H7 (cell line): Measurements from ENCODE around the gene BHLHE23. TPM values are rescaled to one million over a fixed set of nuclear protein-coding genes. Genes with fewer than 3 reads are reported as not detected.

ENCODE experiments used
- DNase-seq: peaks from one replicate; pipeline ENCODE4 v3.0.0; 2012
- H3K27me3 ChIP-seq: 2 replicates; pipeline ENCODE4 v1.6.0; 2011; ENCODE audit warnings: mild to moderate bottlenecking, low read length; ENCODE audit not compliant: control insufficient read depth, insufficient read depth
- H3K36me3 ChIP-seq: replicated peaks from 2 replicates; pipeline ENCODE4 v1.5.1; 2011; ENCODE audit warnings: low read length; ENCODE audit not compliant: control insufficient read depth, insufficient read depth
- H3K4me3 ChIP-seq: 2 replicates; pipeline ENCODE4 v1.5.1; 2011; ENCODE audit warnings: low read depth, mild to moderate bottlenecking, control low read depth, low read length, moderate library complexity; ENCODE audit not compliant: insufficient read depth
- total RNA-seq: library from RNA; depleted of rRNA; stranded (reverse); fragments of >200 nt; shearing (Covaris generic); gene quantifications from 2 replicates; pipeline ENCODE4 v1.2.3, GENCODE V29; 2014

The BHLHE23 gene
- total RNA-seq, 1 experiment from 2014 or later, result 2.1 TPM

GRCh38 chr20:63033794-63034709, 27.3 kb upstream of the BHLHE23 start:
- Histone ChIP-seq H3K4me3 (no peak overlapping the region), H3K36me3 (no peaks in the 10 kb centered on the region), H3K27me3 (peaks cover 12% of the 10 kb centered on the region)
- peak; percentile 72 for DNase-seq

DNA sequence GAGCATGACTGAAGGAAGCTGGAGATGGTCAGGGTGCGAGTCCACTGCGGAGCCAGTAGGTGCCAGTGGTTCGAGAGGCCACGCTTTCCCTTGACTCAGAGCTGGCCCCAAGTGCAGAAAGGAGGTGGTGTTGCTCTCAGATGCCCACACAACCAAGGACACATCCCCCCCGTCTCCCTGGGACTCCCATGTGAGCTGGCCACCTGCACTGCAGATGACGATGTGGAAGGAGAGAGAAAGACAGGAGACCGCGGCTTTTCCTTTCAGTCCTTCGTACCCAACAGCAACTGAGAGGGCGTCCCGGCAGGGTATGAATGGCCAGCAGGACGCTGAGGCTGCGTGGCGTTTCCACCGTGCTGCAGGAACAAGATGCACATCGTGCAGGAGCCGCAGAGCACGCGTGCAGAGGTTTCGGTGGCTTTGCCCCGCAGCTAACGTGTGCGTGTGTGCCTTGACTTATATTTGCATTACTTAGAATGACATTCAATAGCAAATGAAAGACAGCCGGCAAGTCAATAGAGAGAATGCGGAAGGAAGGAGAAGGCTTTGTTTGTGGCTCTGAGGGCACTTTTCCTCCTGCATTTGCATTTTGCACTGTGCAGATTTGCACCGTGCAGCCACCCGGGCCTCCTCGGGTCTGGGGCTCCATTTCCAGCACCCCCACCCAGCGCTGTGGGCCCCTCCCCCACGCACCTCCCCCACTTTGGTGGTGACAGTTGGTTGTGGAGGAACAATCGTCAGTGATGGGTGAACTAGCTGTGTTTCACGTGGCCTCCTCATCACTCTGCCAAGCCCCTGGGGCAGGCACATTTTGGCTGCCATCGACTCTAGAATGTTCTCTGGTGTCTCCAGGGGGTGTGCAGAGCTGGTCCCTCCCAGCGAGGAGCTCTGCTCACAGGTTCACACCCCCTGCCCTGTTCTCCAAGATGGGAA, 26.4 kb upstream of the BHLHE23 start:
- Histone ChIP-seq H3K27me3 (peaks cover 12% of the 10 kb centered on the region), H3K36me3 (no peaks in the 10 kb centered on the region), H3K4me3 (no peak overlapping the region)
- peak; percentile 85 for DNase-seq

DNA sequence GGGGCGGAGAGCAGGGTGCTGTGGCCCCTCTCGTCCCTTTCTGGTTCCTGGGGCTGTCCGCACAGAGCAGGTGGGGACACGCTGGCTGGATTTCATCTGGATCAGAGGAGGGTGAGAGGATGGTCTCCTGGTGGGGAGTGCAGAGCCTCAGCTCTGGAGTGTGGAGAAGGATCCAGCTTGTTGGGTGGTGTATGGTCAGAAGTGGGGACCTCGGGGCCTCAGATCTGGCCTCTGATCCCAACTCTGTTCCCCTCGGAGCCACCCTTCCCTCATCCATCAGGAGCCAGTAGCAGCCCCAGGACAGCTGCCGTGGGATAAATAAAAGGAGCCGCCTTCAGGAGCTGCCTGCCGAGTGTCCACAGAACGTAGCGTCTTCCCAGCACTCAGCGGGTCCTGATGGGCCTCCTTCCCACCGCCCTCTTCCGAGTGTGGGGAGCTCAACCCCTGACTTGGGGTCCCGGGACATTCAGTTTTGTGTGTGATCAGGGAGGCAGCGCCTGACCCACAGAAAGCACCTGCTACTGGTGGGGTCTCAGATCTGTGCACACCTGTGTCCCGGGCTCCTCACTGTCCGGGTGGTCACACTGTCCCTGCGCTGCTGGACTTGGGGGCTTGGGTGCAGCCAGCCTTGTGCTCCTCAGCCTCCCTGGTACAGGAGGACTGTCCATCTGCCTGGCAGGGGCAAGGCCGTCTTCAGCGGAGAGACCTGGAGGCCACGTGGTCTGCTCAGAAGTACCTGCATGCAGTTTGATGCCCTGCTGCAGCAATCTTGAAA, 25.4 kb upstream of the BHLHE23 start:
- H3K4me3 ChIP-seq, result no peak overlapping the region
- peak; percentile 64 for DNase-seq
- H3K36me3 ChIP-seq, result no peaks in the 10 kb centered on the region
- H3K27me3 ChIP-seq, result peaks cover 12% of the 10 kb centered on the region

- peaks cover 12% of the 10 kb centered on the region for H3K27me3 ChIP-seq
- DNase-seq, result peak; percentile 63
Observed at GRCh38 chr20:63031251-63032014, 24.7 kb upstream of the BHLHE23 start.

GRCh38 chr20:63029358-63030121, 22.8 kb upstream of the BHLHE23 start:
- H3K4me3 ChIP-seq, result no peak overlapping the region
- no peaks in the 10 kb centered on the region for H3K36me3 ChIP-seq
- DNase-seq, result peak; percentile 88
- H3K27me3 ChIP-seq, result peaks cover 9% of the 10 kb centered on the region

More at GRCh38 chr20:63031251-63032014, 24.7 kb upstream of the BHLHE23 start:
- Histone ChIP-seq H3K4me3 (no peak overlapping the region), H3K36me3 (no peaks in the 10 kb centered on the region)

DNA sequence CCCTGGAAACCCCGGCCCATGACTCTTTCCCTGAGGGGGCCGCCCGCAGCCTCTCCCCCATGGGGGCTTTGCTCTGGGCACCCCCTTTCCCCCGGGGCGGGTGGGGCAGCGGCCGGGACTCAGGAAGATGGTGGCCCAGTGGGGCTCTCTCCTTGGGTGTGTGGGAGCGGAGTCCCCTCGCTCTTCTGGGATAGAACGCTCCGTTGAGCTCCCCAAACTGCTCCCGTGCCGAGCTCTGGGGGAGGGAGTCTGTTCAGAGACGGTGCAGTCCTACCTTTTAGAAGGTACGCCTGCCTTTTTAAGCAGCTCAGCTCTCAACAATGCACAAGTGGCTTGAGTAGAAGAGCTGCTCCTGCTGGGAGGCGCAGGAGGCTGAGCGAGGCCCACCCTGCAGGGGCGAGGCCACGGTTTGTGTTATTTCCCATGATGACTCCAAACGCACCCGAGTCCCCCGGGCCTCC, 21.7 kb upstream of the BHLHE23 start:
- Histone ChIP-seq H3K27me3 (peaks cover 9% of the 10 kb centered on the region), H3K4me3 (peak overlapping the region; percentile 22; the same call in 1 of the 2 replicates), H3K36me3 (no peaks in the 10 kb centered on the region)
- DNase-seq, result peak; percentile 78

DNA sequence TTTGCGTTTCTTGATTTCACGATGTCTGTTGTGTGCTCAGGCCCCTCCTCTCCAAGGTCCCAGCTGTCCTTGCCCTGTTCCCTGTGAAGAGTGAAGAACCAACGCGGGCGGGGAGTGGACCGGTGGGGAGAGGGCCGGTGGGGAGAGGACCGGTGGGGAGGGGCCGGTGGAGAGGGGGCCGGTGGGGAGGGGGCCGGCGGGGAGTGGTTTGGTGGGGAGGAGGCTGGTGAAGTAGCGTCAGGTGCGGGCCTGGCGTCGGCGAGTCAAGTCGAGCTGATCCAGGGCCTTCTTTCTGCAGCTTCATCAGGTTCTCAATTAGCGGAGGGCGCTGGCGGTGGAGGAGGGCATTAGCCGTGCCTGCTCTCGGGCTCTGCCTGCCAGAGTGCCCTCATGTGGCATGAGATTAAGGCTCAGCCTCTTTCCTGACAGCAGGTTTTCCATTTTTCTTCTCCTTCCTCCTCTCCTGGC, 21.2 kb upstream of the BHLHE23 start:
- Histone ChIP-seq H3K27me3 (peaks cover 8% of the 10 kb centered on the region), H3K36me3 (no peaks in the 10 kb centered on the region), H3K4me3 (peak overlapping the region; percentile 22)
- peak; percentile 95 for DNase-seq

- peak; percentile 76 for DNase-seq
- peak overlapping the region; percentile 22; the same call in 1 of the 2 replicates for H3K4me3 ChIP-seq
- no peaks in the 10 kb centered on the region for H3K36me3 ChIP-seq
- H3K27me3 ChIP-seq, result peaks cover 4% of the 10 kb centered on the region
Observed at GRCh38 chr20:63027221-63027921, 20.6 kb upstream of the BHLHE23 start.

GRCh38 chr20:63026582-63027165, 19.9 kb upstream of the BHLHE23 start:
- no peak overlapping the region for H3K4me3 ChIP-seq
- no peaks in the 10 kb centered on the region for H3K36me3 ChIP-seq
- no peaks in the 10 kb centered on the region; the same call in 1 of the 2 replicates for H3K27me3 ChIP-seq
- DNase-seq, result peak; percentile 55

DNA sequence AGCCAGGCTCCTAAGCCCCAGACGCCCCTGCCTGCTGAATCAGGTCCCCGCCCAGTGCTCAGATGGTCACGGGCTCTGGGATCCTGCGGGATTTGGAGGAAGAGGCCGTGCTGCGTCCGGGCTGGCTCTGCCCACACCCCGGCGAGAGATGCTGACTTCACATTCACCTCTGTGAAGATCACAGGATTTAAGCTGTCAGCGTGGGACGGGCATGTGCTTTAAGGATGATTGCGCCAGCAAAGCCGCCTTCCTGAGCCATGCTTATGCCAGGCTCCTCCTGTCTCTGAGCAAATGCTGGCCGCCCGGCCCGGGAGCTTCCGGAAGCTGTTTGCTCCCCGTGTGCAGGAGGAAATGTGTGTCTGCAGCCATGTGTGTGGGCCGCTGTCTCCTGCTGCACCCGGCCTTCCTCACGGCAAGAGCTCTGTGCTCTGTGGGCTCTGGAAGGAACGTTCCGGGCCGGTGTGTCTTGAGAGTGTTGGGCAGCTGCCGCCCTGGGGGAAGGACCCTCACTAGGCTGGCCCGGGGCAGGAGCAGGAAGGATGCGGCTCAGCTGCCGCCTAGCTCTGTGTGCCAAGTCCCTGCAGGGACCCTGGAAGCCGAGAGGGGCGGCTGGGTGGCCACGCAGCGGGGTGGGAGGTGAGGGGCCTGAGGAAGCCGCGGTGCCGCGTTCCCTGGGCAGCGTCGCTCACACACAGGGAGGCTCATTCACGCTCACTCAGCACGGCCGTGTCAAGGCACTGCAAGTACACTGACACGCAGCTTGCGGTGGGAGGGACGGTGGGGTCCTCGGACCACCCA, 19.0 kb upstream of the BHLHE23 start:
- peak; percentile 72 for DNase-seq
- Histone ChIP-seq H3K4me3 (no peak overlapping the region), H3K27me3 (no peaks in the 10 kb centered on the region; the same call in 1 of the 2 replicates), H3K36me3 (no peaks in the 10 kb centered on the region)

GRCh38 chr20:63024573-63025392, 18.0 kb upstream of the BHLHE23 start:
- Histone ChIP-seq H3K27me3 (no peaks in the 10 kb centered on the region; the same call in 1 of the 2 replicates), H3K4me3 (no peak overlapping the region), H3K36me3 (no peaks in the 10 kb centered on the region)
- peak; percentile 45 for DNase-seq
